ENCODE data around the gene CFAP100. TPM values are rescaled to one million over a fixed set of nuclear protein-coding genes. Genes with fewer than 3 reads are reported as not detected.

CFAP100 gene
- total and polyA plus RNA-seq, 2 experiments from 2014 or later: not detected

- H2AFZ ChIP-seq: no peak overlapping the region
- H3K9me3 ChIP-seq (ENCODE audit: low read depth): no peaks in the 10 kb centered on the region
- DNase-seq (ENCODE audit: low spot score): no peak
- no peaks in the 10 kb centered on the region for H3K4me1 ChIP-seq (ENCODE audit: insufficient read depth)
- no peaks in the 10 kb centered on the region for H3K9me2 ChIP-seq (replicated peaks; ENCODE audit: insufficient read depth)
- H3K4me2 ChIP-seq: no peak overlapping the region
- H3K27me3 ChIP-seq: no peaks in the 10 kb centered on the region
- 88% methylated on average over 20 of the region's 20 CpGs for WGBS (ENCODE audit: low lambda C conversion rate, missing lambda C conversion rate)
- H3K36me3 ChIP-seq (replicated peaks; ENCODE audit: insufficient read depth, low read depth): no peaks in the 10 kb centered on the region
- no peaks in the 10 kb centered on the region for H4K20me1 ChIP-seq (ENCODE audit: insufficient read depth, poor library complexity, severe bottlenecking)
- no peaks in the 10 kb centered on the region for H3K79me2 ChIP-seq
- TF ChIP-seq EZH2phosphoT487 (IDR thresholded peaks at IDR 0.05; ENCODE audit: low read depth, severe bottlenecking, unreplicated experiment) (no peak), EZH2 (IDR thresholded peaks at IDR 0.05; ENCODE audit: borderline replicate concordance) (no peak)
- TF ChIP-seq, protein P1, sequence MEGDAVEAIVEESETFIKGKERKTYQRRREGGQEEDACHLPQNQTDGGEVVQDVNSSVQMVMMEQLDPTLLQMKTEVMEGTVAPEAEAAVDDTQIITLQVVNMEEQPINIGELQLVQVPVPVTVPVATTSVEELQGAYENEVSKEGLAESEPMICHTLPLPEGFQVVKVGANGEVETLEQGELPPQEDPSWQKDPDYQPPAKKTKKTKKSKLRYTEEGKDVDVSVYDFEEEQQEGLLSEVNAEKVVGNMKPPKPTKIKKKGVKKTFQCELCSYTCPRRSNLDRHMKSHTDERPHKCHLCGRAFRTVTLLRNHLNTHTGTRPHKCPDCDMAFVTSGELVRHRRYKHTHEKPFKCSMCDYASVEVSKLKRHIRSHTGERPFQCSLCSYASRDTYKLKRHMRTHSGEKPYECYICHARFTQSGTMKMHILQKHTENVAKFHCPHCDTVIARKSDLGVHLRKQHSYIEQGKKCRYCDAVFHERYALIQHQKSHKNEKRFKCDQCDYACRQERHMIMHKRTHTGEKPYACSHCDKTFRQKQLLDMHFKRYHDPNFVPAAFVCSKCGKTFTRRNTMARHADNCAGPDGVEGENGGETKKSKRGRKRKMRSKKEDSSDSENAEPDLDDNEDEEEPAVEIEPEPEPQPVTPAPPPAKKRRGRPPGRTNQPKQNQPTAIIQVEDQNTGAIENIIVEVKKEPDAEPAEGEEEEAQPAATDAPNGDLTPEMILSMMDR (IDR thresholded peaks at IDR 0.05; ENCODE audit: poor library complexity): no peak
- no peak overlapping the region for H3K27ac ChIP-seq
- H3K4me3 ChIP-seq: no peak overlapping the region
Observed at GRCh38 chr3:126418661-126419131, 24.0 kb downstream of the CFAP100 start.

- Histone ChIP-seq H3K4me1 (ENCODE audit: insufficient read depth) (no peaks in the 10 kb centered on the region), H3K36me3 (replicated peaks; ENCODE audit: insufficient read depth, low read depth) (no peaks in the 10 kb centered on the region), H2AFZ (no peak overlapping the region), H3K27me3 (no peaks in the 10 kb centered on the region), H4K20me1 (ENCODE audit: insufficient read depth, poor library complexity, severe bottlenecking) (no peaks in the 10 kb centered on the region), H3K9me2 (replicated peaks; ENCODE audit: insufficient read depth) (no peaks in the 10 kb centered on the region), H3K79me2 (no peaks in the 10 kb centered on the region), H3K4me2 (no peak overlapping the region), H3K27ac (no peak overlapping the region), H3K4me3 (no peak overlapping the region), H3K9me3 (ENCODE audit: low read depth) (no peaks in the 10 kb centered on the region)
- TF ChIP-seq, protein P1 (IDR thresholded peaks at IDR 0.05; ENCODE audit: poor library complexity): no peak
- TF ChIP-seq EZH2 (IDR thresholded peaks at IDR 0.05; ENCODE audit: borderline replicate concordance) (no peak), EZH2phosphoT487 (IDR thresholded peaks at IDR 0.05; ENCODE audit: low read depth, severe bottlenecking, unreplicated experiment) (no peak)
- 96% methylated on average over 6 of the region's 6 CpGs for WGBS (ENCODE audit: low lambda C conversion rate, missing lambda C conversion rate)
- no peak for DNase-seq (ENCODE audit: low spot score)
Observed at GRCh38 chr3:126419151-126419703, 24.5 kb downstream of the CFAP100 start.

DNA sequence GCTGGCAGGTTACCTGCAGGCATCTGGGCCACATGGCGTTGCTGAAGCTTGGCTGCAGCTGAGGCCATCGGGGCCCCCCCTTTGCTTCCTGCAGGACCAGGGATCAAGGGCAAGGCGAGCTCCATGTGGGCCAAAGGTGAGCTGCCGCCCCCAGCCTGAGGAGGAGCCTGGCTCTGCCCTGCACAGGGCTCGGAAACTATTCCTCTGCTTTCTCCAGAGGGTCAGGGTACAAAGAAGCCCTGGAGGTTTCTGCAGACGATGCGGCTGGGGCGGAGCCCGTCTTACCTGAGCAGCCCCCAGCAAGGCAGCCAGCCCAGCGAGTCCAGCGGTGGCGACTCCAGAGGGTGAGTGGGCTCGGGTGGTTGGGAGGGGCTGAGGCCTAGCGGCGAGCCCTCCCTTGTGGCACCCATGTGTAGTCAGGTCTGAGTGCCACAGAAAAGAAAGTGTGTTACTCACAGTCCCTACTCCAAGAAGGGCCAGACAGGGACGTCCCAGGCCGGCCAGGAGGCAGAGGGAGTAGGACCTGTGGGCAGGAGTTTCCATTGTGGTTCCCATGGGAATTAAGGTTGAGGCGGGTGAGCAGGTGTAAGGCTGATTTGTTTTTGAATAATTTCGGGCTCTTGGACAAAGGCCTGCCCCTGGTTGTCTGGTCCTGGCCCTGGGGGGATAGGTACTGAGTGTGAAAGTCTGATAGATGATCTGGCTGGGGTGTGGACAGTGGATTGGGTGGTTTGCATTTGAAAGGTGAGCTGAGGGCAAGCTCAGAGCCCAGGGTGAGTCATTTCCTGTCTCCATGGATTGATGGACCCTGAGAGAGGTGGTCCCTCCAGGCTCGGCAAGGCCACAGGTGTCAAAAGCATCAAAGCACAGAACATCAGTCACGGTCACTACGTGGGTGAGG is 25.4 kb downstream of the CFAP100 start:
- no peak for DNase-seq (ENCODE audit: low spot score)
- 81% methylated on average over 22 of the region's 22 CpGs for WGBS (ENCODE audit: low lambda C conversion rate, missing lambda C conversion rate)
- H3K4me1 ChIP-seq (ENCODE audit: insufficient read depth): no peaks in the 10 kb centered on the region

More for the DNA sequence above, 25.4 kb downstream of the CFAP100 start:
- Histone ChIP-seq H3K9me3 (ENCODE audit: low read depth) (no peaks in the 10 kb centered on the region), H3K9me2 (replicated peaks; ENCODE audit: insufficient read depth) (no peaks in the 10 kb centered on the region), H4K20me1 (ENCODE audit: insufficient read depth, poor library complexity, severe bottlenecking) (no peaks in the 10 kb centered on the region), H3K27ac (no peak overlapping the region), H3K4me2 (no peak overlapping the region), H3K4me3 (no peak overlapping the region), H2AFZ (no peak overlapping the region), H3K27me3 (no peaks in the 10 kb centered on the region), H3K79me2 (no peaks in the 10 kb centered on the region), H3K36me3 (replicated peaks; ENCODE audit: insufficient read depth, low read depth) (no peaks in the 10 kb centered on the region)
- no peak for TF ChIP-seq EZH2phosphoT487 (IDR thresholded peaks at IDR 0.05; ENCODE audit: low read depth, severe bottlenecking, unreplicated experiment)
- TF ChIP-seq EZH2 (IDR thresholded peaks at IDR 0.05; ENCODE audit: borderline replicate concordance): no peak
- TF ChIP-seq, protein P1 (IDR thresholded peaks at IDR 0.05; ENCODE audit: poor library complexity): no peak

All from hepatocyte (in vitro differentiated cells).